ENCODE data around the gene ZNF689. TPM values are rescaled to one million over a fixed set of nuclear protein-coding genes. Genes with fewer than 3 reads are reported as not detected.

ZNF689 gene
- total and polyA plus RNA-seq, 2 of the 13 experiments (the other 11 are each of a cell fraction or from before 2014, with no cell fraction given), result 9.7 to 19.5 TPM

GRCh38 chr16:30626236-30626635 is 16.0 kb upstream of the ZNF689 start (continued):
- TF ChIP-seq NCOA5 (CRISPR knock-in tag; IDR thresholded peaks at IDR 0.05), result no peak
- peak; percentile 11; the same call in 1 of the 2 replicates for TF ChIP-seq SPEN (CRISPR knock-in tag; IDR thresholded peaks at IDR 0.05; ENCODE audit: low read depth)
- TF ChIP-seq HMGXB4 (CRISPR knock-in tag; IDR thresholded peaks at IDR 0.05; ENCODE audit: borderline replicate concordance in 1 of 2, low read depth in 1 of 2), result 0 out of 4 replicates have a peak, but pooled peaks of 1 of the 2 experiments have one; percentile 23
- TF ChIP-seq KMT2A (CRISPR knock-in tag; IDR thresholded peaks at IDR 0.05), result no peak
- 0 out of 2 replicates have a peak, but pooled peaks have one; percentile 25 for TF ChIP-seq RFX1 (IDR thresholded peaks at IDR 0.05)
- TF ChIP-seq ERF (CRISPR knock-in tag; IDR thresholded peaks at IDR 0.05), result 0 out of 2 replicates have a peak, but pooled peaks have one; percentile 23
- 0 out of 2 replicates have a peak, but pooled peaks have one; percentile 1 for TF ChIP-seq HOXA3 (CRISPR knock-in tag; IDR thresholded peaks at IDR 0.05)
- peak; percentile 25; the same call in 1 of the 2 replicates for TF ChIP-seq TFAP4 (IDR thresholded peaks at IDR 0.05; ENCODE audit: borderline replicate concordance, low read depth)
- 0 out of 2 replicates have a peak, but pooled peaks have one; percentile 19 for TF ChIP-seq ZNF264 (CRISPR knock-in tag; IDR thresholded peaks at IDR 0.05)
- no peak for TF ChIP-seq ZNF30 (CRISPR knock-in tag; IDR thresholded peaks at IDR 0.05)
- TF ChIP-seq DNMT3B (CRISPR knock-in tag; conservative IDR thresholded peaks at IDR 0.05), result no peak
- 0 out of 2 replicates have a peak, but pooled peaks have one; percentile 5 for TF ChIP-seq FOXP4 (CRISPR knock-in tag; IDR thresholded peaks at IDR 0.05)
- peak; percentile 31; the same call in 1 of the 2 replicates for TF ChIP-seq SAP130 (CRISPR knock-in tag; IDR thresholded peaks at IDR 0.05; ENCODE audit: low read depth)
- TF ChIP-seq SP140L (CRISPR knock-in tag; IDR thresholded peaks at IDR 0.05; ENCODE audit: borderline replicate concordance), result no peak

All from HepG2 (cell line).